ENCODE results near the gene CCDC137.
A peak's percentile ranks its signal among the peaks of the same experiment; 100 is the strongest.

Gene CCDC137

GRCh38 chr17:81656835-81657234, 9.7 kb upstream of the CCDC137 start:
- in situ Hi-C loops (cut with MboI; ENCODE audit: low sequenced_read_pairs, unreplicated experiment), result no loop called here
- TF ChIP-seq CTCF (IDR thresholded peaks at IDR 0.05; ENCODE audit: borderline replicate concordance, control extremely low read depth, extremely low read depth, insufficient read depth, missing control alignments), result no peak
- DNase-seq (ENCODE audit: low spot score), result no peak

- in situ Hi-C loops (cut with MboI; ENCODE audit: low sequenced_read_pairs, unreplicated experiment), result no loop called here
- TF ChIP-seq CTCF (IDR thresholded peaks at IDR 0.05; ENCODE audit: borderline replicate concordance, control extremely low read depth, extremely low read depth, insufficient read depth, missing control alignments), result no peak
- no peak for DNase-seq (ENCODE audit: low spot score)
Observed at GRCh38 chr17:81659038-81659437, 7.5 kb upstream of the CCDC137 start.

- TF ChIP-seq CTCF (IDR thresholded peaks at IDR 0.05; ENCODE audit: borderline replicate concordance, control extremely low read depth, extremely low read depth, insufficient read depth, missing control alignments), result no peak
- in situ Hi-C loops (cut with MboI; ENCODE audit: low sequenced_read_pairs, unreplicated experiment), result no loop called here
Observed at GRCh38 chr17:81660441-81660840, 6.1 kb upstream of the CCDC137 start.

GRCh38 chr17:81662002-81662401, 4.5 kb upstream of the CCDC137 start:
- in situ Hi-C loops (cut with MboI; ENCODE audit: low sequenced_read_pairs, unreplicated experiment), result no loop called here
- no peak for DNase-seq (ENCODE audit: low spot score)
- no peak for TF ChIP-seq CTCF (IDR thresholded peaks at IDR 0.05; ENCODE audit: borderline replicate concordance, control extremely low read depth, extremely low read depth, insufficient read depth, missing control alignments)

More at GRCh38 chr17:81660441-81660840, 6.1 kb upstream of the CCDC137 start:
- DNase-seq (ENCODE audit: low spot score), result no peak

GRCh38 chr17:81664051-81664470, 2.5 kb upstream of the CCDC137 start:
- no peak for TF ChIP-seq CTCF (IDR thresholded peaks at IDR 0.05; ENCODE audit: borderline replicate concordance, control extremely low read depth, extremely low read depth, insufficient read depth, missing control alignments)
- DNase-seq (ENCODE audit: low spot score), result no peak
- in situ Hi-C loops (cut with MboI; ENCODE audit: low sequenced_read_pairs, unreplicated experiment), result no loop called here

- DNase-seq (ENCODE audit: low spot score), result peak; percentile 76
- in situ Hi-C loops (cut with MboI; ENCODE audit: low sequenced_read_pairs, unreplicated experiment), result no loop called here
- TF ChIP-seq CTCF (IDR thresholded peaks at IDR 0.05; ENCODE audit: borderline replicate concordance, control extremely low read depth, extremely low read depth, insufficient read depth, missing control alignments), result no peak
Observed at GRCh38 chr17:81665205-81666091, 1.1 kb upstream of the CCDC137 start.
